ENCODE results near the gene MYH7B. TPM values are rescaled to one million over a fixed set of nuclear protein-coding genes. Genes with fewer than 3 reads are reported as not detected.

The MYH7B gene
- total RNA-seq, 1 donor from 2014 or later: under 0.01 TPM

GRCh38 chr20:35004749-35005462 is 49.2 kb downstream of the MYH7B start:
- DNase-seq (ENCODE audit: low read depth): no peak
- TF ChIP-seq CTCF (IDR thresholded peaks at IDR 0.05; ENCODE audit: insufficient read depth, low read length, severe bottlenecking): no peak

More at GRCh38 chr20:35004749-35005462, 49.2 kb downstream of the MYH7B start:
- Histone ChIP-seq H3K4me3 (ENCODE audit: low read depth, low read length) (no peak overlapping the region), H3K27me3 (ENCODE audit: control insufficient read depth, insufficient read depth, low read length) (no peaks in the 10 kb centered on the region), H3K36me3 (ENCODE audit: control insufficient read depth, insufficient read depth, low read length) (peaks cover 60% of the 10 kb centered on the region)
- FAIRE-seq: no peak

Other genes with a start within 250 kb of the MYH7B start
- gene NCOA6, start 130.2 kb upstream of the MYH7B start, total RNA-seq: 5.5 and 6.8 TPM in 2 replicates
- 1.6 and 2.0 TPM in 2 replicates for gene GGT7, start 83.0 kb upstream of the MYH7B start, total RNA-seq
- gene ACSS2, start 79.3 kb upstream of the MYH7B start, total RNA-seq: 29.7 and 45.1 TPM in 2 replicates
- 105 and 192 TPM in 2 replicates for gene GSS, start 62 bp upstream of the MYH7B start, total RNA-seq
- 30.3 and 33.5 TPM in 2 replicates for gene TRPC4AP, start 136.9 kb downstream of the MYH7B start, total RNA-seq
- gene EDEM2, start 191.5 kb downstream of the MYH7B start, total RNA-seq: 36.3 and 63.0 TPM in 2 replicates
- 61.3 and 127 TPM in 2 replicates for gene PROCR, start 216.2 kb downstream of the MYH7B start, total RNA-seq